ENCODE results near the gene ALMS1.

- TF ChIP-seq POLR2A (IDR thresholded peaks at IDR 0.05) (no peak), CTCF (IDR thresholded peaks at IDR 0.05) (no peak), EP300 (IDR thresholded peaks at IDR 0.05) (no peak)
These were observed 38.3 kb downstream of the ALMS1 start for GRCh38 chr2:73423913-73424312.
